HG03460 (cell line): ENCODE measurements around the gene C16orf96.
A peak's percentile ranks its signal among the peaks of the same experiment; 100 is the strongest.

Source experiments
- ATAC-seq: cut with Tn5 transposase; IDR thresholded peaks from one replicate; pipeline ENCODE4 v1.9.1; 2021; ENCODE audit not compliant: unreplicated experiment

Gene C16orf96

DNA sequence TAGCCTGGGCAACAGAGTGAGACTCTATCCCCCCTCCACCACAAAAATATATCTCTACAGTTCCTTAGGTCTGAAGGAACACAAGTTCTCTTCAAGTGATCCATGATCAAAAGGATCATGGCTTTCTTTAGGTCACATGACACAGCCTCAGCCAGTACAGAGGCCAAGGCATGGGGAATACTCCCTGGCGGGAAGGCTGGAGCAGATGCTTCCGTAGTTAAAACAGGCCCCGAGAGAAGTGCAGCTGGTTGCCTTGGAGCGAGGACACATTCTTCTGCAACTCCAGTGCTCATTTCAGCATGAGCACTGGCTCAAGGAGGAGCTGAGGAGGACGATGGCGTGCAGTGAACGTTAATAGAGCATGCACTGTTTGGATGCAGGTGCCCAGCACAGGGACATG, 31.1 kb upstream of the C16orf96 start:
- no peak for ATAC-seq

DNA sequence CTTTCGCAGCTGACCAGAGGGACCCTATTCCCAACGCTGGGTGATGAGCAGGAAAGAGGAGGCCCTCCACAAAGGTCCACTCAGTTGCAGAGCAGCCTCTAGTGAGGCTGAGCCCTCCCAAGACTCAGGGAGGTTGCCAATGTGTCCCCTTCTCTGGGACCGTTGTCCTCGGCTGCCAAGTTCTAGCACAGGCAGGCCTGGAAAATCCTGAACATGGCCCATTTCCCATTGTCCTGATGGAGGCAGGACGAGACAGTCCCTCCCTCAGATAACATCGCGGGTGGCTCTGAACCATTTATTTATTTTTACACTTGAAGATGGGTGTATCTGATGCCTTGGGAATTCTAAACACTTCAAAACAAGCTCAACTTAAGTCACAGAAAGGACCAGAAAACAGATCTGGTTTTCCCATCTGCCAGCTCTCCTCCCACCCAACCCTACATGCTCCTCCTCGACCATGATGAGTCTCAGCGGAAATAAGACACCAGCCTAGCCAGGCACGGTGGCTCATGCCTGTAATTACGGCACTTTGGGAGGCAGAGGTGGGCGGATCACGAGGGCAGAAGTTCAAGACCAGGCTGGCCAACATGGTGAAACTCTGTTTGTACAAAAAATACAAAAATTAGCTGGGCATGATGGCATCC, 30.4 kb upstream of the C16orf96 start:
- ATAC-seq = no peak

DNA sequence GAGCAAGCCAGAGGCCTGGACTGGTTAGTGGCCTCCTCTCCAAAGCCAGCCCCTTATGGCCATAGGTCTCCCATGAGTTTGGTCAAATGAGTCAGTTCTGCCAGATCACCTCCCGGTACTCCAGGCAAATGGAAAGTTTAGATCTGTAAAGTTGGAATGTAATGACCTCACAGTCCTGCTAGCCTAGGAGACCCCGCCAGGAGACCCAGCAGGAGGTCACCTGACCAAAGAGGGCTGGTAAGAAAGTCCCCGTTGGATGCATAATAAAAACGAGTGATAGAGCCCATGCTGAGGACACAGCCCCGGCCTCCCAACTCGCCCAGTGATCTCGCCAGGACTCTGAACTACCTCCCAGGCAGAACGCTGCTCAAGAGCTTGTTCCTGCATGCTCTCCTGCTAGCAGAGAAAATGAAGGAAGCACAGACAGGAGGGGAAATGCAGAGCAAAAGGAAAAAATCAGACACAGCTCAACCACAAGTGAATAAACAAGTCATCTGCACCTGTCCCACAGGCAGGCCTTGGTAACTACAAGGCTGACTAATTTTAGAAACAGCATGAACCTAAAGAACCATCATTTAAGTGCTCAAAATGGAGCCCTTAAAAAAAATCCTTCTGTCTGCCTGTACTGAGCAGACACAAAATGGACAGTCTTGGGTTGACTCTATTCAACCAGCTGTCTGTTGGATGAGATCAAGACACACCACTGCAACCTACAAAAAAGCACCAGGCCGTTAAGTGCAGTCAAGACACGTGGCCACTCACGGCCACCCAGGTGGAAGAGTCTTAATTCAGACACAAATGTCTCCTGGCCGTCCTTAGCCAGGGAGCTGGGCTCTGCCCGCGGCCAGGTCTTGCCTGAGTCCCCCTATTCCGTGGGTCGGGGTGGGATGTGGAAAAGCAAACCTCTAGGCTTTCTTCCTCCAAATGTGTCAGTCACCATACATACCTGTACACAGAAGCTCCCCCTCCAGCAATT, 26.8 kb upstream of the C16orf96 start:
- no peak for ATAC-seq

DNA sequence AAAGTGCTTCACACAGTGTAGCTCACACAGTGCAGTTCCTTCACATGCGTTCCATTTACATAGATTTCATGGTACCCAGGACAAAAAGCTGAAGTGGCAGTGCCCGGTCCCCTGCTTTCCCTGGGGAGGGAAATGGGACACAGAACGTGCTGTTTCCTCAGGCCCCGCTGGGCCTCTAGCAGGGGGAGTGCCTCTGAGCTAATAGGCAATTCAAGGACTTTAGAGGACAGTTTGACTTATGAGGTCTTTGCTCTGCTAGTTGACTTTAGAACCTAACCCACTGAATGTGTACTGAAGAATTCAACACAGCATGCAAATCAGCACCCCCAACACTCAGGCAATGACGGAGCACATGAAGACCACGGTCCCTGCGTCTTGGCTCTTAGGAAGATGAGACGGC, 24.3 kb upstream of the C16orf96 start:
- ATAC-seq = no peak

DNA sequence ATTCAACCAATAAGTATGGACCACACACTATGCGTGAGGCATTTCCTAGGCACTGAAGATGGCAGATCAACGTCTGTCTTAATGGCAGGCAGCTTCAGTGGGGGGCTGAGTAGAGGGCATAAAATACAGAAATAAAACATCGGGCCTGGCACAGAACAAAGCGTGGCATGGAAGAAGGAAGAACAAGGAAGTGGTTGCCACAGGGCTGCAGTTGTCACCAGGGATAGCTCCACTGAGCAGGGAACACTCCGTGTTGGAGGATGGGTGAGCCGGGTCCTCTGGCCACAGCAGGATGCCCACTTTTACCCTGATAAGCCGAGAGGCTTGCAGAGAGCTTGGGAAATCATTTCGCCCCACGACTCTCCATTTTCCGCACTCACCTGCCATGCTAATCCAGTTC, 23.9 kb upstream of the C16orf96 start:
- no peak for ATAC-seq

DNA sequence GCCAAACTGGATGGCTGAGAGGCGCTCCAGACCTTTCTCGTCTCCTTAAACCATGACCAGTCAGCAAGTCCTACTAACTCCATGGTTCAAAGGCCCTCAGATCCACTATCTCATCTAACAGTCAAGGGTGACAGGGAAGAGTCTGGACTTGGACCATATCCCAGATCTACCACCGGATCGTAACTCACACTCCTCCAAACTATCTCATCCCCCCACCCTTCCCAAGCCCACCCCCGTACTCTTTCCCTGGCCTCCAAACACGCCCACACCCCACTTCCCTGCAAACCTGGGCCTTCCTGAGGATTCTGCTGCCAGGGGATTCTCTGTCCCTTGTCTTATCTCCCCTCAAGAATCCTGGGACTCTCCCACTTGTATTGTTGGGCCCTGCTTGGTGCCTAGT, 22.6 kb upstream of the C16orf96 start:
- ATAC-seq = no peak

DNA sequence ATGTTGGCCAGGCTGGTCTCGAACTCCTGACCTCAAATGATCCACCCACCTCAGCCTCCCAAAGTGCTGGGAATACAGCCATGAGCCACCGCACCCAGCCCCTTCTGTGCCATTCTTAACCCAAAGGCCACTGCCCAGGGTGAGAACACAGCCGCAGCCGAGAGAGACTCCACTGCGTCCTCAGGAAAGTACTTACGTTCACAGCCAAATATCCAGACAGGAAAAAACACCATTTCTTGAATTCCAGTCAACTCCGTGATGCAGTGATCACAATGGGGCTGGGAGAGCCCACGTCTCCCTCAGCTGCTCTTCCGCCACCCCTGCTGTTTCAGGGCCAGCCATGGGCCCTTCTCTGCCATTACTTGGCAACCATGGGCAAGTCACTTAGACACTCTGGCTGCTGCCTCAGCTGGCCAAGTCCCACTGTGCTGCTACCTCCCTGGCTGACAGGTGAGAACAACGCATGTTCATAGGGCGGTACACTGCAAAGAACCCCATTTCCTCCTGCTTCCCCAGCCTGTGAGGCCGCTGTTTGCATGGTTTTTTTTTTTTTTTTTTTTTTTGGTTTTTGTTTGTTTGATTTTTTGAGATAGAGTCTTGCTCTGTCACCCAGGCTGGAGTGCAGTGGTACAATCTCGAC, 21.9 kb upstream of the C16orf96 start:
- no peak for ATAC-seq

DNA sequence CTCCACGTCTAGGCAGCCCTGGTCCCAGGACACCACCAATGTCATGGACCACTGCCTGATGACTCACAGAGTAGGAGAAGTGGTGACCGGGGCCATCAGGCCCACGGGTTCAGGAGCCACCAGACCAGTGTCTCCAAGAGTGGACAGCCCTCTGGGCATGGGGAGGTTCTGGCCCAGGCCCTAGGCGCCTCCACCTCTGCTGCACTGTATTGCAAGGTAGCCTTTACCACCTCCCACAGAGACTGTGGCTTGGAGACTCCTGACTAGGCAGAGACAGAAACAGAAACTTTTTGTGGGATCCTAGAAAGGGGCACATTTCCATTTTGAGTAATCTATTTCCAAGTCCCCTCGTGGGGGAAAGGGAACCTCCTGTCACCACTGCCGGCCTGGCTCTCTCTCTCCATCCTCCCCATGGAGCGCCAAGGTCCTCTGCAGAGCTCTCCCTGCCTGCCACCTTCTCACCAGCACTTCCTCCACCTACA, 20.5 kb upstream of the C16orf96 start:
- no peak for ATAC-seq

DNA sequence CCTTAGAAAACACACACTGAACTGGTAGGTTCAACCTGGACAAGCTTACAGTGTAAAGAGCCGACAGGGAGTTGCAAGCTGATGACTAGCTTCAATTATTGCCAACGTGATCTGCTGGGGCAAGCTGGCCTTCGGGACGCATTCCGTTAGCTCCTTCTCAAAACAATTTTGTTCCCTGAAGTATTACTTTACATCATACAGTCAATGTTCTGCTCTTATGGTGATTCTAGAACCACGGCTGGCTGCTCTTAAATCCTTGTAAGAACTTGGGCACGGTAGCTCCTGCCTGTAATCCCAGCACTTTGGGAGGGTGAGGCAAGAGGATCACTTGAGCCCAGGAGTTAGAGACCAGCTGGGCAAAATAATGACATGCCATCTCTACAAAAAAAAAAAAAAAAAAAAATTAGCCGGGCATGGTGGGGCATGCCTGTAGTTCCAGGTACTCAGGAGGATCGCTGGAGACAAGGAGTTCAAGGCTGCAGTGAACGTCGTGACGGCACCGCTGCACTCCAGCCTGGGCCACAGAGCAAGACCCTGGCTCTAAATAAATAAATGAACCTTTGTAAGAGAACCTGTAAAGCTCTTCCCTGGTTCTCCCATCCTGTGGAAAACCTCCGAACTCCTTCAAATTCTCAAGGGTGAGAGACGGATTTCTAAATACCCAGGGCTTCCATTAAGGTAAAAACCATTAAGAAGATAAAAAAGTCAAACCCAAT, 19.6 kb upstream of the C16orf96 start:
- no peak for ATAC-seq

DNA sequence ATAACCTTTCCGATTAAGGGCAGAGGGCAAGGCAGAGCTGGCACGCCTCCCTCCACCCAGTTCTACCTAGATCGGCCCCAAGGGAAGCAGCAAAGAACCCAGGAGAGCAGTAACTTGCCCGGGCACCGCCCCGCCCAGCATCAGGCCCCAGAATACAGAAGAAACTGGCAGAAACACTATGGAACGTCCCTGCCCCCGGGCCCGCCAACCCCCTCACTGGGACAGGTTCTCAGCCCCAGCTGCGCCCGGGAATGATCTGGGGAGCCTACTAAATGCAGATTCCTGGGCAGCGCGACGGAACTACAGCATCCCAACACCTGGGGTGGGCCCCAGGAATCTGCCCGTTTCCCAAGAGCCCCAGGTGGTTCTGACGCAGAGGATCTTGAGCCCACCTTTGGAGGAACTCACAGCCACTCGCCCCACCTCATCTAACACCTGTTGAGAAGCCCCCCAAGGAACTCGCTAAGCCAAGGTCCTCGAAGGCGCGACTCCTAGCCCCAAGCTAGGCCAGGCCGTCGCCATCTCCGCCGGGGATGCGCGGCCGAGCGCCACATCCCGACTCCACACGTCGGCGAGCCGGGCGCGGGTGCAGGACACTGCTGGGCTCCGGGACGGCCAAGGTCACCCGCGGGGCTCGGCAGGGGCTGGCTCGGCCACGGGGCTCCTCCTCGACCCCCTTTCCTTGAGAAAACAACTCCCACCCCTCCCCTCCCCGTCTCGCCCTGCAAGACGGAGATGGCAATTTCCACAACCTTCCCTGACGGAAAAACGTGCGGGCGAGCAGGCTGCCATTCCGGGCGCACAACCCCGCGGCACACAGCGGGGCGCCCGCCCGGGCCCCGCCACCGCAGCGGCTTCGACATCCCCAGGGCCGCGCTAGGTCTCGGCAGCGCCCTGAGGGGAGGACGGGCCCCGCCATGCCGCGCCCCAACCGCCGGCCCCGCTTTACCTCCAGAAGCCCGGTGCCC, 18.5 kb upstream of the C16orf96 start:
- peak; percentile 24 for ATAC-seq

DNA sequence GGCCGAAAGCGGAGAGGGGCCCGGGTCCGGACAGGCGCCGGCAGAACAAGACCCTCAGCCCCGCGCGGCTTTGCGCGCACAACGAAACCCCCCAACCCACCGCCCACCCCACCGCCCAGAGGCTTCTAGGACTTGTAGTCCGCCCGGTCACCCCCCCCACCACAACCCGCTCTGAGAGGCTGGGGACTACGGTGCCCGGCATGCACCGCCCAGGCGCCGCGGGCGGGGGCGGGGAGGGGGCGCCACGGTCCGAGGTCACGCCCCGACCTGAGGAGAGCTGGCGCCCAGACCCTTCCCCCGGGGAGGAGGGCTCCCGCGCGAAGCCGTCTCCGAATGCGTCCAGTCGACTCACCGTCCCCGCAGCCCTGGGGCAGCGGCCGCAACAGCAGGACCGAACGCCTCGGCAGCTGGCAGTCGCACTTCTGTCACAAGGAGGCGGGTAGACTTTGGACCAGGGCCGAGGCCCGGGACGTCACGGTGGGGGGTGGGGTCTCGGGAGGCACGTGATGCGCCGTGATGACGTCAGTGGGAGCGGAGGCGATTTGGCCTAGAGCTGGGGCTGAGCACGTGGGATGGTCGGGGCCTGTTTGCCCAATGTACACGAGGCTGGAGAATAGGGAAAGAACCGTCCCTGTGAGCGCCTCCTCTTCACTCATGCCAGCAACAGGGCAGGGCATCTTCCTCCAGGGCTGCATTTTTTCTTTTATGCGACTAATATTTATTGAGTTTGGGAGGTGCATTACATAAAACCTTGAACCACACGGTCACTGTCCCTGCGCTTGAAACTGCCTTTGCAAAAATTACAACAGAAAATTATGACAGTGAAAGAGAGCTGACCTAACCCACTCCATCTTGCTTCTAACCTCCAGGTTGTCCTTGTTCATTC, 17.5 kb upstream of the C16orf96 start, which contains the start of gene CDIP1:
CDIP1 (minus strand) TSS at position 424 of the 886 bp plus-strand sequence. CDS start 24,643 bp downstream, outside the sequence.
- peak; percentile 76 for ATAC-seq

DNA sequence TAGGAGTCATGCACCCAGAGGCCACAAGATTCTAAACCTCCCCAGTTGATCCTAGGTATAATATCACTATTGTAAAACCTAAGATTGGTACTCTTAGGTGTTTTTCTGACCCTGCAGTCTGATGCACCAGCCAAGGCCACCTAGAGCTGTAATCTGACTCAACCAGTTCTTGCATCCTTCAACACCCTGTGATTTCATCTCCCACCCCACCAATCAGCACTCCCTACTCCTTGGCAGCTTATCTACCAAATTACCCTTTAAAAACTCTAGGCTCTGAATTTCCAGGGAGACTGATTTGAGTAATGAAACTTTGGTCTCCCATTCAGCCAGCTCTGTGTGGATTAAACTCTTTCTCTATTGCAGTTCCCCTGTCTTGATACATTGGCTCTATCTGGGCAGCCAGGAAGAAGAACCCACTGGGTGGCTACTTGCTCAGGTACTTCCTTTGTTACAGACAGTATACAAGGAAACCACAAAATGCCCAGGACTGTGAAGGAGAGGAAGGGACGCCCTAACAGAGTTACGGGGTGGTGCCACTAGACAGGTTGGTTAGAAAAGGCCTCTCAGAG, 16.3 kb upstream of the C16orf96 start:
- ATAC-seq = no peak

DNA sequence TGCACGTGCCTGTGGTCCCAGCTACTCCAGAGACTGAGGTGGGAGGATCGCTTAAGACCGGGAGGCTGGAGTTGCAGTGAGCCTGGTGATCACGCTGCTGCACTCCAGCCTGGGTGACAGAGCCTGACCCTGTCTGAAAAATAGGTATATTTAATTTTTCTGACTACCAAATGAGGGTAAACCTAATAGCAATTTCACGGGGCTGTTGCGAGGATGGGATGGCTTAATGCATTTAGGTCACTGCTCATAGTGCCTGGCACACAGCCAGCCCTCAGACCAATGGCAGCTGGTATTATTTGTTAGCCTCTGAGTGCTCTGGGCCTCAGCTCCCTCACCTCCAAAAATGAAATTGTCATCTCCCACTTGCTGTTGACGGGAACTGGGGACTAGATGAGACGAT, 11.7 kb upstream of the C16orf96 start:
- ATAC-seq = no peak

DNA sequence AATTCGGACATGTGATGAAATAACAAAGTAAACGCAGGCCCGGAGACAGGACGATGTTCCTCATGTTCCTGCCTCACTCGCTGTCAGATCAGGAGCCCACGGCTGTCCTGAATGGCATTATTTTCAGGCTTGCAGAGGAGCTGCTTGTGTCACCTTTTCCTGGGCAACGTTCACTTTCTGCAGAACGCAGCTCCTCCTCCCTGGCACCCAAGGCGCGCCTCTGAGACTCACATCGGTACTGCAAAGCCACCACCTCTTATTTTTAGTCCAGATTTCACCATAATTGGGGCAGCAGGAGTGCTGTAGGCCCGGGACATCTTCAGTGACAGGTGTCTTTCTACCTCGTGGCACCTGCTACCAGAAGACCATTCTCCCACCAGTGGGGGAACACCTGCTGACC, 8.0 kb upstream of the C16orf96 start:
- no peak for ATAC-seq

DNA sequence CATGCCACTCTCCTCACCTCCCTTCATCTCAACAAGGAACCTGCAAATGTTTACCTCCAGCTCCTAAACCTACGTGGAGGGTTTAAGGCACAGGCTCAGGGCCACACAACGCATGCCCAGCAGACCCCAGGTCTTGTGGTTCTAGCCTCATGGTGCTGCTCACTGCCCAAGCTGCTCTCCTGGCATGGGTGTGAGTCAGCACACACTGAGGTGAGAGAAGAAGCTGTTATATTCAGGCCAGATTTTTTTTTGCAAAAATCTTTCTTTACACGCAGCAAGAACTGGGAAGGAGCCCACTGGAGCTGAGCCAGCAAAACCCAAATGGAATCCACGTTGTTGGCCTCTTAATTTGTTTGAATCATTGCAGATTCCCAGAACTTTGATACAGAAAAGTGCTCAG, 5.5 kb upstream of the C16orf96 start:
- ATAC-seq = no peak

DNA sequence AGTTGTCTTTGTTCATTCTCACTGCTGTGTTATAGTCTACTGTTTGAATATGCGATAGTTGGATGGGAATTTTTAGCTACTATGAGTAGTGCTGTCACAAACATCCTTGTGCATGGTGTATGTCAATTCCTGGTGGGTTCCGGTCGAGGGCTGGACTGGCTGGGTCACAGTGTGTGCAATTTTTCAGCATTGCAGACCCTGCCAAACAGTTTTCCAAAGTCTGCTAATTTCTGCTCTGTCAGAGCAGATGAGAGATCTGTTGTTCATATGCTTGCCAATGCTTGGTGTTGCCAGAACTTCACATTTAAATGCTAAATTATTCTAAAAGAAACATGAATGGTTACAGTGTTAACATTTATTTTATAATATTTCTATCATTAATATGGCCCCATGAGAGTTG, 3.6 kb upstream of the C16orf96 start:
- ATAC-seq = no peak

DNA sequence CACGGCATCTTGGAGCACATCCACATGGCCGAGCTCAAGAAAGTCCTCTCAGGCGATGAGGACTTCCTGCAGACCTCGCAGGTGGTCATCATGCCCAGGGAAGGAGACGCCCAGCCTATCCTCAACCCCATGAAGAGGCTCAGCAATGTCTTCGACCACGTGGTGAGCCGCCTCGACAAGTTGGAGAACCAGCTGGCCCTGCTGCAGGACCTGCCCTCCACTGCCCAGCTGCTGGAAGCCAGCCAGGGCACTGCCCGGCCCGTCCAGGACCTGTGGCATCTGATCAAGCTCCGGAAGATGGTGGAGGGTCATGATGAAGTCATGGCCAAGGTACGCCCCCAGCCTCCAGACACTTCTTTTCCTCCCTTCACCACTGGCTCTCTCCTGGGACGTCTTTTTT, 440 bp downstream of the C16orf96 start:
- no peak for ATAC-seq

DNA sequence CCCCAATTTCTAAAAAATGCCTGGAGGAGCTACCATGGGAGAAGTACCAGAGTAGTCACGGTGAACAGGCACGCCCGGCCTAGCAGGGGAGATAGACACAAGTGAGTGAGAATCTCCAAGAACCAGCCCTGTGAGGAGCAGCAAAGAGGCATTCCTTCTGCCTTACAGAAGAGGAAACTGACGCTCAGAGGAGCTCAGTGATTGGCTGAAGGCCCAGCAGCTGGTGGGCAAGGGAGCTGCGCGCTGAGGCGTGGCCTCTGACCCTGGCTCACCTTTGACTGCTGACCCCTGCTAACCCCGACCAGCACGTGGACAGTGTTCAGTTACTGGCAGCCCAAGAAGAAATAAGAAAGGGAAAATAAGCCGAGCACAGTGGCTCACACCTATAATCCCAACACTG, 1.8 kb downstream of the C16orf96 start:
- ATAC-seq = no peak
